ENCODE measurements around the gene GNAI1. TPM values are rescaled to one million over a fixed set of nuclear protein-coding genes. Genes with fewer than 3 reads are reported as not detected.

The GNAI1 gene
- total RNA-seq = 7.1 and 7.4 TPM in 2 replicates

DNA sequence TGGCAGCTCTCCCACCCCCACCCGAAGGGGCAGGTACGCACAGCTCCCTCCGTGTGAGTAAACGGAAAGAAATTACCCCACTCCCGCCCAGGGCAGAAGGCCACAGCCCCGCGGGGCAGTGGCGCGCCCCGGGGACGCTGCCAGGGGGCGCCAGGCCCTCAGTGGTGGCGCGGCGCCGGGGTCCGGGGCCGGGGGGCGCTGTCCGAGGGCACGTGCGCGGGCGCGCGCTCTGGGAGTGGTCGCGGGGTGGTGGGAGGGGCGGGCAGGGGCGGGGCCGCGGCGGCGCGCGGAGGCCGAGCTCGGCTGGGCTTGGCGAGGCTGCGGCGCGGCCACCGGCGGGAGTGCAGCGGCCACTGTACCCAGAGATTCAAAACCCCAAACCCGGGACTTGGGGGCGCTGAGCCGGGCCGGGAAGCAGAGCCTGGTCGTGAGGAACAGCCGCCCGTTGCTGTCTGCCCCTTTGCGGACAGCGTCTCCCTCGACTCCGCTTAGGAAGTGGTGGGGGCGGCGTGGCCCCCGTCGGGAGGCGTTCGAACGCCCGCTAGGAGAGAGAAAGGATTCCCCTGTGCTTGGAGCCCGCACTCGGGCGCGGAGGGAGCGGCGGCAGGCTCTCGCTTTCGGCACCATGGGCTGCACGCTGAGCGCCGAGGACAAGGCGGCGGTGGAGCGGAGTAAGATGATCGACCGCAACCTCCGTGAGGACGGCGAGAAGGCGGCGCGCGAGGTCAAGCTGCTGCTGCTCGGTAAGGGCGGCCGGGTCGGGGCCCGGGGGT, at the start of gene GNAI1:
Gene GNAI1, plus strand, starts transcription at position 296 of the 773 bp plus-strand sequence. Its CDS starts 330 bp downstream, at position 626.

Small RNA genes lying within 50 kb of the gene (small RNA-seq; reads per million reads assigned to genes)
- gene RN7SL869P = not detected

Measured in articular chondrocyte of knee joint (primary cell).